ENCODE data around the gene LZTFL1.

Gene LZTFL1, protein sequence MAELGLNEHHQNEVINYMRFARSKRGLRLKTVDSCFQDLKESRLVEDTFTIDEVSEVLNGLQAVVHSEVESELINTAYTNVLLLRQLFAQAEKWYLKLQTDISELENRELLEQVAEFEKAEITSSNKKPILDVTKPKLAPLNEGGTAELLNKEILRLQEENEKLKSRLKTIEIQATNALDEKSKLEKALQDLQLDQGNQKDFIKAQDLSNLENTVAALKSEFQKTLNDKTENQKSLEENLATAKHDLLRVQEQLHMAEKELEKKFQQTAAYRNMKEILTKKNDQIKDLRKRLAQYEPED

DNA sequence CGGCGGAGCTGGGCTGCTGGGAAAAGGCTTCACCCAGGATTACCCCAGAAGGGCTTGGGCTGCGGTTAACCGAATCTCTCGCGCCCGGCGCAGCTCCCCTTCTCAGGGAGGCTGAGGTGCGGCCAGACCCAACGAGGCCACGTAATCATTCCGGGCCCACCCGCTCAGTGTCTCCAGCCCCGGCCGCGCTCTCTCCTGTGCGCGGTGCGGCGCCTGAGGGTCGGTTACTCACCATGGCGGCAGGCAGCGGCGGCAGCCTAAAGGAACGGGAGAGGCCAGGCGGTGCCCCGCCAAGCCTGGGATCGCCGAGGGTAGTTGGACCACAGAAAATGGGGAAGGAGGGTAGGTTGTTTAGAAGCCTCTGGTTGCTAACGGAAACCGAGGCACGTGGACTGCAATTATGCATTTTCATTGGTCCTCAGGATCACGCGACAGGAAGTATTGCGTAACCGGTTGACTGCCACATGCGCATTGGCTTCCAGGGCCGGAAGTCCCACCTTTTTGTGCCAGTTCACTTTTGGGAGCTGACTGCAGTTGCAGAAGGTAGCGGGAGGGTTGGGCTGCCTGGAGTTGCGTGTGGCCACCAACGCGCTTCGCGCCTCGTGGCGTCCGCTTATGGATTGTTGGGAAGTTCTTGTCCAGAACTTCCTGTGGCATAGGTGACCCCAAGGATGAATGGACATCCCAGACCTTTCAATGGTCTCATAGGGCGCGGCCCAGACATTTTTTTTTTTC lies at the start of gene LZTFL1:
Gene LZTFL1 (minus strand): TSS at position 363 of the 735 bp plus-strand sequence. CDS start 128 bp downstream, at position 235.
- no peak within 1 kb of the TSS for H3K27ac ChIP-seq
- no peaks in the 10 kb centered on the region for H3K36me3 ChIP-seq (ENCODE audit: insufficient read depth, low read length)
- TF ChIP-seq POLR2AphosphoS5 (IDR thresholded peaks at IDR 0.05; ENCODE audit: borderline replicate concordance, low read depth, low read length): peak; percentile 76
- no peak for TF ChIP-seq FOXP2 (optimal IDR thresholded peaks at IDR 0.05; ENCODE audit: control extremely low read depth, extremely low read length, insufficient read depth)
- no peak for TF ChIP-seq EZH2 (IDR thresholded peaks at IDR 0.05)
- peak within 1 kb of the TSS; percentile 85 for H3K4me3 ChIP-seq
- peak within 1 kb of the TSS; percentile 62 for H3K9ac ChIP-seq (ENCODE audit: insufficient read length)
- peak; percentile 78 for DNase-seq (ENCODE audit: low read depth, low spot score)
- H3K9me3 ChIP-seq (ENCODE audit: low read depth, low read length): no peaks in the 10 kb centered on the region

DNA sequence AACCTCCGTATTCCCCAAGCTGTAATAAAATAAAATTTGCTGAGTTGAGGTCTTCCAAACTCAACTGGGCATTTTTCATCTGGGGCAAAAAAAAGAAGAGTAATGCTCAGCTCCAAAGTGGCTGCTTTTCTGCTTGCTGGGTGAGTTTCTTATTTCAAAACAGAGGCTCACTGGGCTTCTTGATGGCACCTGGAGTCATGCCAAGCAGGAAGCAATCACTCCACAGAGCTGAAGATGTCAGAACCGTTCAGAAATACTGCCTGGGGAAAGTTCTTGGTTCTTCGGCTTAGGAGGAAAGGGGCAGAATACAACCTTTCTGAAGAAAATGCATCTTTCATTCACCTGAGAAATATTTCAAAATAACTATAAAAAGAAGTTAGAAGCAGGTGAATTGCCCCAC lies 48.5 kb upstream of the LZTFL1 start:
- no peak overlapping the region for H3K9ac ChIP-seq (ENCODE audit: insufficient read length)
- TF ChIP-seq EZH2 (IDR thresholded peaks at IDR 0.05): no peak
- no peak for TF ChIP-seq POLR2AphosphoS5 (IDR thresholded peaks at IDR 0.05; ENCODE audit: borderline replicate concordance, low read depth, low read length)
- no peak for TF ChIP-seq FOXP2 (optimal IDR thresholded peaks at IDR 0.05; ENCODE audit: control extremely low read depth, extremely low read length, insufficient read depth)

DNA sequence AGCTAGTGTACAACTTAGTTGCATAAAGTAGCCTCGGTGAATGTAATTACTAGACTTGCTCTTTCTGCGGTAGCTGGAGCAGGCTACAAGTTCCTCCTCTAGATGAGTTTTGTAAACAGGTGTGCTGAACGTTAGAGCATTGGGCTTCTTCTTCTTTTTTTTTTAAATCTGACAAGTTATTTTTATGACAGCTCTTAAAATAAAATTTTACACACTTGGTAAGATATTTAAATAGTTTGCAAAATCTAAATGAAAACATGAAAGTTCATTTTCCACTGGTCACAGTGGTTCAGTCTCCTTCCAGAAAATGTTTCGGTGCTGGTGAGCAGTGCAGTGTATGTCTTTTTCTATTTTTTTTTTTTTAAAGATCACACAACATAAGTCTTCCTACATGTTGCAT lies 47.4 kb upstream of the LZTFL1 start:
- no peak for DNase-seq (ENCODE audit: low read depth, low spot score)
- no peak overlapping the region for H3K4me3 ChIP-seq
- TF ChIP-seq FOXP2 (optimal IDR thresholded peaks at IDR 0.05; ENCODE audit: control extremely low read depth, extremely low read length, insufficient read depth): no peak
- TF ChIP-seq EZH2 (IDR thresholded peaks at IDR 0.05): no peak
- no peak for TF ChIP-seq POLR2AphosphoS5 (IDR thresholded peaks at IDR 0.05; ENCODE audit: borderline replicate concordance, low read depth, low read length)
- H3K9me3 ChIP-seq (ENCODE audit: low read depth, low read length): no peaks in the 10 kb centered on the region
- H3K36me3 ChIP-seq (ENCODE audit: insufficient read depth, low read length): no peaks in the 10 kb centered on the region
- no peak overlapping the region for H3K27ac ChIP-seq
- H3K9ac ChIP-seq (ENCODE audit: insufficient read length): no peak overlapping the region

More for the DNA sequence above, 48.5 kb upstream of the LZTFL1 start:
- H3K4me3 ChIP-seq: no peak overlapping the region
- no peaks in the 10 kb centered on the region for H3K36me3 ChIP-seq (ENCODE audit: insufficient read depth, low read length)
- H3K27ac ChIP-seq: no peak overlapping the region
- H3K9me3 ChIP-seq (ENCODE audit: low read depth, low read length): no peaks in the 10 kb centered on the region
- no peak for DNase-seq (ENCODE audit: low read depth, low spot score)

DNA sequence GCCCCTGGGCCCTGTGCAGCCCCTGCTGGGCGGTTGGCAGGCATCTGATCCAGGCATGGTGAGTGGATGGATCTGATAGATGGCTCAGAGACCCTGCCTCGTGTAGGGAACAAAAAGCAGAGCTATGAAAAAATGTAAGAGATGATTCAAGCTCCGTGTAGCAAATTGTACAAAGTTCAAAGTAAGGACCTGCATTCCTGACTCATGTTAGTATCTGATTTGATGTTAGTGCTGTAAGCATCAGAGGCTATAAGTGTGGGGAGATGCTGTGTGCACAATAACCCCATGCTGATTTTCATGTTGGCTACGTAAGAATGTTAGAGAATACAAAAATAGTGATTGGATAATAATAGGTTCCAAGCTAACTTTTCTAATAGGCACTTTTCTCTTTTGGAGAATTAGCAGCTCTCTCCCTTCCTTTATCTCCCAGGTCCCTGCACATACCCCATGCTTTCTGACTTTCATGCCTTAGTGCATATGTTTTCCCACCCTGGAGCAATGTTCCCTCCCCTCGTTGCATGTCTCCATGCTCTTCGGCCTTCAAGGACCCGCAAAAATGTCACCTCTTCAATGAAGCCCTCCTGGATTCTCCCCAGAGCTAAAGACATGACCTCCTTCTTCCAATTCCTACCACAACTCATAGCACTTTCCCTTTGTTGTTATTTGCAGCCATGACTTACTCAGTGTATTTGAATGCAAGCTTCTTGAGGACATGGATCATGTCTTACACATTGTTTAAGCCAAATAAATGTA lies 46.0 kb upstream of the LZTFL1 start:
- Histone ChIP-seq H3K9me3 (ENCODE audit: low read depth, low read length) (no peaks in the 10 kb centered on the region), H3K9ac (ENCODE audit: insufficient read length) (no peak overlapping the region), H3K27ac (no peak overlapping the region), H3K36me3 (ENCODE audit: insufficient read depth, low read length) (no peaks in the 10 kb centered on the region), H3K4me3 (no peak overlapping the region)
- no peak for DNase-seq (ENCODE audit: low read depth, low spot score)
- TF ChIP-seq POLR2AphosphoS5 (IDR thresholded peaks at IDR 0.05; ENCODE audit: borderline replicate concordance, low read depth, low read length) (no peak), FOXP2 (optimal IDR thresholded peaks at IDR 0.05; ENCODE audit: control extremely low read depth, extremely low read length, insufficient read depth) (no peak), EZH2 (IDR thresholded peaks at IDR 0.05) (no peak)

DNA sequence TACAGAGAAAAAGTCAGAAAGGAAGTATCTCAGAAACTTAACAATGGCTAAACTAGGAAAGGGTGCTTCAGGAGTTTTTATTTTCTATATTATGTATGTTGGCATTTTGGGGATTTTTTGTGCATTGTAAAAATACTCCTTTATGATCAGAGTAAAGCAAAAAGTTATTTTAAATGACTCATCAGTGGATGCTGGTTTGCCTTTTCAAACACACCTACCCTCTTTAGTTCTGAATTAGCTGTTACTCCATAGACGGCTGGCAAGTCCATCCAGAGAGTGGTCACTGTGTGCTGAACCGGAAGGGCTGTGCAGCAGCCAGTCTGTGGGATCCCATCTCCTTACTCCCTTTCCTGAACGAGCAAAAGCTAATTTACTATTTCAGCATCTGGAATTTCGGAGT lies 45.4 kb upstream of the LZTFL1 start:
- Histone ChIP-seq H3K27ac (no peak overlapping the region), H3K4me3 (no peak overlapping the region), H3K9ac (ENCODE audit: insufficient read length) (no peak overlapping the region), H3K36me3 (ENCODE audit: insufficient read depth, low read length) (no peaks in the 10 kb centered on the region), H3K9me3 (ENCODE audit: low read depth, low read length) (no peaks in the 10 kb centered on the region)
- no peak for TF ChIP-seq FOXP2 (optimal IDR thresholded peaks at IDR 0.05; ENCODE audit: control extremely low read depth, extremely low read length, insufficient read depth)
- no peak for TF ChIP-seq EZH2 (IDR thresholded peaks at IDR 0.05)
- no peak for TF ChIP-seq POLR2AphosphoS5 (IDR thresholded peaks at IDR 0.05; ENCODE audit: borderline replicate concordance, low read depth, low read length)
- DNase-seq (ENCODE audit: low read depth, low spot score): no peak

DNA sequence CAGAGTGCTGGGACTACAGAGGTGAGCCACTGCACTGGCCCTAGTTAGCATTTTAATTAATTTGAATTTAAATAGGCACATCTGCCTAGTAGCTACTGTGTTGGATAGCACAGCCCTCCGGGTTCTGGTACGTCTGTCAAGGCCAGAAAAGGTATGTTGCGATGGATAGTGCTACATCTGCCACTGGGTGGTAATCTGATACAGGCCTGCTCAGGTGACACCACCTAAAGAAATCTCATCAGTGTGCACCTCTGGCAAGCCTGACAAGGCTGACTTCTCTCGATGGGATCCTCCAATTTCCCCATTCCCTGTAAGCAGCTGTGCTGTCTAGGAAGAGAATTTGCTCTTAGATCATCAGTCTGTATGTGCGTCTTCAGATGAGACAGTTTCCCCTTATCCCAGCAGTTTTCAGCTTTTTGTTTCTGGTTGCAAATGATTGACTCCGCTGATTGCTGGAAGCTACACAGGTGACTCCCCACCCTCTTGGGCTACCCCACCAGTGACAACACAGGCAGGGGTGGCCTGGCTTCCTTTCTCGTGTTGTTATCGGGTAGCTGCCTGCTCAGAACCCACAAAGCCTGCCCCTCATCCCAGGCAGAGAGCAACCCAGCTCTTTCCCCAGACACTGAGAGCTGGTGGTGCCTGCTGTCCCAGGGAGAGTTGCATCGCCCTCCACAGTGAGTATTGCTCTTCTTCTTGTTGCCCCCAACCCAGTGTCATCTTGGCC lies 44.2 kb upstream of the LZTFL1 start, which contains the start of gene CCR9:
Gene CCR9 (plus strand): TSS at position 565 of the 727 bp plus-strand sequence. CDS start 8,391 bp downstream, outside the sequence.
- no peaks in the 10 kb centered on the region for H3K9me3 ChIP-seq (ENCODE audit: low read depth, low read length)
- no peaks in the 10 kb centered on the region for H3K36me3 ChIP-seq (ENCODE audit: insufficient read depth, low read length)
- no peak for DNase-seq (ENCODE audit: low read depth, low spot score)
- H3K27ac ChIP-seq: no peak within 1 kb of the TSS
- no peak within 1 kb of the TSS for H3K9ac ChIP-seq (ENCODE audit: insufficient read length)
- no peak within 1 kb of the TSS for H3K4me3 ChIP-seq
- TF ChIP-seq EZH2 (IDR thresholded peaks at IDR 0.05) (no peak), POLR2AphosphoS5 (IDR thresholded peaks at IDR 0.05; ENCODE audit: borderline replicate concordance, low read depth, low read length) (no peak)

DNA sequence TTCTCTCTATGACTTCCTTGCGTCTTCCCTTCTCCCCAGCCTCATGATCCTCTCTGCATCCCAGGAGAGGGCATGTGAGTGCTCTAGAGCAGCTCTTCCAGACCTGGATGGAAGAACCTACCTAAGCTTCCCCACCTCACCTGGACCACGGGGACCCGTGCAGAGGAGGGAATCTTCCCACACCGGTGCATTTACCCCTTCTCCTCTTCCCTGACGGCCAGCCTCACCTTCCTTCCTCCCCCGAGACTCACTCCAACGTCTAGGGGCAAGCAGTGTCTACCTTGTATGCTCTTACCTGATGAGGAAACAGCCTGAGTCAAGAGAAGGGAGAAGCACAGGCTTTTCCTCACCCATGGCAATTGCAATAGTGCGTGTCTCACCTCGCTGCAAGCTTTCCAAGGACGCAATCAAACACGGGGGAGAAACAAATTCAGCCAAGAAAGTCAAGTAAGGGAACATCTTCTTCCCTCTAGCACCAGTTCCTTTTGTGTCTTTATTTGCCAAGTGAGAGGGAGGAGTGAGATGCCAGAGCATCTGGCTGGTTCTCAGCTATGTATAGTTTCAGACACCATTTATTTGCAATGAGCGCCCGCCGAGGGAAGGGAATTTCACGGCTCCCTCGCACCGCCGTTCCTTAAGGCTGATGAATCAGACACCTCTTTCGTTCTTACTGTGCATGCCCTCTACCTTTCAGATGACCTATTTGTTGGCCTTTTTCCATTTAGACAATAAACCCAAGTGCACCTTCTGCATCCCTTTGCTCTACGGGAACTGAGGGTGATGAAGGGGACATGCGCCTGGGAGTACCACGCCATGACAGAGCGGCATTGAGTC lies 42.7 kb upstream of the LZTFL1 start:
- TF ChIP-seq FOXP2 (optimal IDR thresholded peaks at IDR 0.05; ENCODE audit: control extremely low read depth, extremely low read length, insufficient read depth) (no peak), EZH2 (IDR thresholded peaks at IDR 0.05) (no peak), POLR2AphosphoS5 (IDR thresholded peaks at IDR 0.05; ENCODE audit: borderline replicate concordance, low read depth, low read length) (no peak)

More for the DNA sequence above, 42.7 kb upstream of the LZTFL1 start:
- H3K9me3 ChIP-seq (ENCODE audit: low read depth, low read length): no peaks in the 10 kb centered on the region
- no peak overlapping the region for H3K4me3 ChIP-seq
- no peaks in the 10 kb centered on the region for H3K36me3 ChIP-seq (ENCODE audit: insufficient read depth, low read length)
- no peak overlapping the region for H3K9ac ChIP-seq (ENCODE audit: insufficient read length)
- no peak overlapping the region for H3K27ac ChIP-seq
- DNase-seq (ENCODE audit: low read depth, low spot score): no peak

All from SK-N-MC (cell line).